GDM1 (cell line): ENCODE measurements around the gene MARCHF3.
"Not testable (repeated sequence)": the region's sequence is repeated elsewhere in the genome, so short reads cannot be mapped to it uniquely, and the experiment has no call there.

Source experiments
- DNase-seq: peaks from one replicate; lab custom pipeline; 2025; lab: John Stamatoyannopoulos, UW

The MARCHF3 gene

DNA sequence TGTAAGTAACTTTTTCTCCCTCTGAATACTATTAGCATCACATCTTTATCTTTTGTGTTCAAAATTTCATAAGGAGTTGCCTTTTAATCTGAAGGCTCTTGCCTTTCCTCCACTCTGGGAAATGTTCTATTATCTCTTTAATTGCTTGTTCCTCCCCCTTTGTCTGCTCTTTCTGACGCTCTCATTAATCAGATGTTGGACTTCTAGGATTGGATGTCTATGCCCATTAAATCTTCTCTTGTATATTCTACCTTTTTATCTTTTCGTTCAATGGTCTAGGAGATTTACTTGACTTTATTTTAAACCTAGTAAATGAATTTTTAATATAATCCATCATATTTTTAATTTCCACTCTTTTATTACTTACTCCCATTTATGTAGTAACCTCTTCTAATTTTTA is 76.7 kb downstream of the MARCHF3 start:
- DNase-seq = no peak

DNA sequence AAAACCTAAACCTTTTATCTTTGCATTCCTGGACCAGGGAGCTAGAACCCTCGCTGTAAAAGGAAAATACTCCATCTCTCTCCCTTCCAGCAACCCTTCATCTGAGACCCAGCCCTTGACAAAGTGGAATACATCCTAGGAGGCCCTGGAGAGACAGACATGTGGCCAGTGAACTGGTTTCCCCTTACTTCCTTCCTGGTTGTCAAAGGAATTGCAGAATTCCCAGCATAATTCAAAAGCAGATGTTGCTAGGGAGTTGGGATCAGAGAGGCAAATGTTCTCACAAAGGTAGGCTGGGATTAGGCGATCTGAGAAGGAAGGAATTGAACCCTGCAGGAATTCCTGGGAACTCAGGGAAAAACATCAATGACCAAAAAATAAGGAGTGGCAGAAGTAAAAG is 80.9 kb downstream of the MARCHF3 start:
- no peak for DNase-seq

DNA sequence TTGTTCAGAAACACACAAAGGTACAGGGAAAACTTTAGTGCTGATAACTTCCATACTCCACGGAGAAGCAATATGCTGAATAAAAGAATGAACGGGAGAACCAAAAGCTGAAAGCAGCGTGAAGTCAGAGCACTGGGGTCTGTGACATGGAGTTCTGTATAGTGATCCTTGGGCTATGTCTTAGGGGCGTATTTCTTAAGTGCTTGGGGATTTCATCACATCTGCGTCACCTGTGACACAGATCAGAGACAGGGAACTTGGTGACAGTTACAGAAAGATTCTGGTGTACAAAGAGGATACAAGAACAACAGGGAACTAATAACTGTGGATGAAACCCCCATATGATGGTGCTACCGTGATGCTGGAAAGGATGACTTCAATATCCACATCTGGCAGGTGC is 81.9 kb downstream of the MARCHF3 start:
- DNase-seq = no peak

DNA sequence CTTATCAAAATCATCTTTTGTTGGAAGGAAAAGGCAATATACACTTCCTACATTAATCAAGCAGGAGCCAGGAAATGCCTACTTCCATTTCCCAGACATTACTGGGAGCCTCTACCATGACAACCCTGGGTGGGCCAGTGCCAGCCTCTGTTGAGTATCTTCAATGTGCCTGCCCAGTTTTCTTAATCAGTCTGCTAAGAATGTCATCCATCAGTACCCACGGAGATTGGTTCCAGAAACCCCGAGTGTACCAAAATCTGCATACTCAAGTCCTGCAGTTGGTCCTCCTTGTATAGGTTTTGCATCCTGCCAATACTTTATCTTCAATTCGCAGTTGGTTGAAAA is 82.4 kb downstream of the MARCHF3 start:
- no peak for DNase-seq

DNA sequence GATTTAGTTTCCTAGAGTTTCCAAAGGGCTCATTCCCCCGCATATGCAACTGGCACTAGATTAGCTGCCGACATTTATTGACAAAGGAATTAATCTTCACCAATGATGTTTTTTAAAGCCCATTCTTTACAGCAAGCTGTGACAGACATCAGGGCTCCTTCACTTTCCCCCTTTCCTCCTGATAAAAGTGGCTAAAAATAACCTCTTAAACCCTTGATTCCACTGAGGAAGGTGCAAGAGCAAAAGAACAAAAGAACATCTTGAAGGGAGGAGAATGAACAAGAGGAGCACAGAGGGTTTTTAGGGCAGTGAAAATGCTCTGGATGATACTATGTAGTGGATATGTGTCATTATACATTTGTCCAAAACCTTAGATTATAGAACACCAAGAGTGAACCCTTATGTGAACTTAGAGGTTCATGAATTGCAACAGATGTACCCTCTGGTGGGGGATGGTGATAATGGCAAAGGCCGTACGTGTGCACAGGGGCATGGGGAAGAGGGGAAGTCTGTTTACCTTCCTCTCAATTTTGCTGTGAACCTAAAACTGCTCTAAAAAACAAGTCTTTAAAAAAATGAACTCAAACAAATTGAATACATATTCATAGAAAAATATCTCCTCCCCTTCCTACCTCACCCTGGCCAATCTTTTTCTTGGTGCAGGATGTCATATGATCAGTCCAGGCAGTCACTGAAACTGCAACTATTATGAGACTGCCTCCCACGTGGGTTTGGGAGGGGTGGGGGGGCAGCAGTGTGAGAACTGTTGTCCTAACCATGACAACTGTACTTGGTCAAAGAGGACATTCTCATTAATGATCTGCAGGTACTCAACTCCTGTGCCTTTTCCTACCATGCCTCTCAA is 83.0 kb downstream of the MARCHF3 start:
- DNase-seq = no peak

DNA sequence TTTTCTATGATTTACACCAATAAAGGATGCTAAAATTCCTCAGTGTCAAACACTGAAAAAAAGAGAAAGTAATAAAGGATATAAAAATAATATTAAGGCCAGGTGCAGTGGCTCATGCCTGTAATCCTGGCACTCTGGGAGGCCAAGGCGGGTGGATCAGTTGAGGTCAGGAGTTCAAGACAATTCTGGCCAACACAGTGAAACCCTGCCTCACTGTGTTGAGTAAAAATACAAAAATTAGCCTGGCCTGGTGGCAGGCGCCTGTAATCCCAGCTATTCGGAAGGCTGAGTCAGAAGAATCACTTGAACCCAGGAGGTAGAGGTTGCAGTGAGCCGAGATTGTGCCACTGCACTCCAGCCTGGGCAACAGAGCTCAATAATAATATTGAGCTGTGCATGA is 87.5 kb downstream of the MARCHF3 start:
- DNase-seq = not testable (repeated sequence)

DNA sequence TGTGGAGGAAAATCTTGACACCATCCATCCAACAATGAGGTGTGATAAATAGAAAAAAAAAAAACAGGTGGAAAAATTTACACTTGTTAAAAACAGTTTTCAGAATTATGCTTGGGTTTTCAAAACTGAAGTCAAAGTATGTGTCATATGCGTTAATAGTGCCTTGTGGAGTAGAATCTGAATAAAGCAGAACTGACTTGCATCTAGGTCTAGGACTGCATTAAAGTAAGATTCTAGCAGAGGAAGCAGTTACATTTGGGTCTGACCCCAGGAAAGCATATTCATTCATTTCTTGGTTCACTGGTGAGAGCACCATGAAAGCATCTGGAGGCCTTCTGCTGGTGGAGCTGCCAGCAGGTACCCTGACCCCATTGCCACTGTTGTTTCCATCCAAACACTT is 89.0 kb downstream of the MARCHF3 start:
- no peak for DNase-seq

DNA sequence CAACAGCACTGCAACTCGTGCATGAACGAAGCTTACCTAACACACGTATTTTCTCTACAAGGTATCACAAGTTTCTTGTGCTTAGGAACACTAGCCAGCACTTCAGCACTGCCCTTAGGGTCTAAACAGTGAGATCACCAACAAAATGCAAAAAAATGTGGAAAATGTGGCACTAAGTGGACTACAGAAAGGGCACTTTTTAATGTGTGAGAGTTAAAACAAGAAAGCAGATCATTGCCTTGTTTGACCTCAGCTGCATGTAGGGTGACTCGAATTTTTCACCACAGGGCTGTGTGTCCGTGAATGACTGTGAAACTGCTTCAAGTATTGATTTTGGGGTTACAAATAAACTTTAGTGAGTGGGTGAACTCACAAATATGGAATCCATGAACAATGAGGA is 90.5 kb downstream of the MARCHF3 start:
- DNase-seq = no peak

DNA sequence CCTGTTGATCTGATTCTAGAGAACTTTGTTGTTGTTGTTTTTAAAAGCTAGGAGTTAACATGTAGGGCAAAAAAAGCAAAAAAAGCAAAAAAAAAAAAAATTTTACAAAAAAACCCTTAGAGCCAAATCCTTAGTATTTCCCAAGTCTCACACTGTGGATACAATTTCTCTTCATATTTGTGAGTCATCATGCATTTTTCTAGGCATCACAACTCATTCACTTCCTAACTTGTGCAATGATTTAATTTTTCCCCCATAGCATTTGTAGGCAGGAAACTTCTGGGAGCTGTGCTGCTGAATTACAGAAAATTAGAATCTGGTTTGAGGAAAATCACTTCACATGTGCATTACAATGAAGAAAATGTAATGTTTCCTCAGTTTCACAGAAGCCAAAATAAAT is 91.9 kb downstream of the MARCHF3 start:
- no peak for DNase-seq

DNA sequence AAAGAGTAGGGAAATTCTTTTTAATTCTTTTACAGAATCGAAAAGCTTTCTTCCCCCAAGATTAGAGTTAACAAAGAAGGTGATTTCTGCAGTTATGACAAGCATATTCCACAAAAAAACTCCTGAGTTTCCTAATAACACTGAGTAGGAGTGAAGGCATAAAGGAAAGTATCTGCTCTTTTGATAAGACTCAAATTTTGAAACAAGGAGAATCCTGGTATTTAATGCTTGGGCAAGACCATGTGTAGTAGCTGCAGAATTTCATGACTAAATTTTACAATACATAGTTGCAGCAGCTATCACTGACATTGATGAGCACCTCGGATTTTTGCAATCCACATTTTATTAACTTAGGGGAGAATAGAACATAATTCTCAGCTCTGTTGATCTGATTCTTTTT is 92.6 kb downstream of the MARCHF3 start:
- DNase-seq = no peak

DNA sequence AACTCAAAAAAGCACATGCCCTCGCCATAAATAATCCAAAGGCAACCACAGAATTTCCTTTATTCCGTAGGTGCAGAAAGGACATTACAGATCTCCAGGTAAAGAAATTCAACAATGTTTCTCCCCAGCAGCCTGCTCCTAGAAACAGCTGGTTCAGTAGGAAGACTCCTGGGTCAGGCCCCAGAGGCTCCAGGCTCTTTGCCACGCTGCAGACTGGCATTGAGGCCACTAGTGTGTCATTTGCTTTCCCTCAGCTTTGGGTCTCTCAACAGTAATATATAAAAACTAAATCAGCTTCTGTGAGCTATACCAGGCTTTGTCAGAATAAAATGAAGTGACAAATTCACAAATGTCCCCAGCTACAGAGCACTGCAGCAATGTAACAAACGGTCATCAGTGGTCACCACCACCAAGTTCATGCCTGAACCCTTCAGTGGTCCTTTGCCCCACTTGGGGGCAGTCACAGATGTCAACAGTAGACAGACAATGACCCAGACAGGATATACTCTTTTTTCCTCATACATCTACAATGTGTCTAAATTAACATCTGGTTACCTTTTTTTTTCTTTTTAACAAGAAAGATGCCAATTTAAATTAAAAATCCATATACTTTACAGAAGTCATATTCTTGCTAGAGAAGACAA is 93.5 kb downstream of the MARCHF3 start:
- no peak for DNase-seq

DNA sequence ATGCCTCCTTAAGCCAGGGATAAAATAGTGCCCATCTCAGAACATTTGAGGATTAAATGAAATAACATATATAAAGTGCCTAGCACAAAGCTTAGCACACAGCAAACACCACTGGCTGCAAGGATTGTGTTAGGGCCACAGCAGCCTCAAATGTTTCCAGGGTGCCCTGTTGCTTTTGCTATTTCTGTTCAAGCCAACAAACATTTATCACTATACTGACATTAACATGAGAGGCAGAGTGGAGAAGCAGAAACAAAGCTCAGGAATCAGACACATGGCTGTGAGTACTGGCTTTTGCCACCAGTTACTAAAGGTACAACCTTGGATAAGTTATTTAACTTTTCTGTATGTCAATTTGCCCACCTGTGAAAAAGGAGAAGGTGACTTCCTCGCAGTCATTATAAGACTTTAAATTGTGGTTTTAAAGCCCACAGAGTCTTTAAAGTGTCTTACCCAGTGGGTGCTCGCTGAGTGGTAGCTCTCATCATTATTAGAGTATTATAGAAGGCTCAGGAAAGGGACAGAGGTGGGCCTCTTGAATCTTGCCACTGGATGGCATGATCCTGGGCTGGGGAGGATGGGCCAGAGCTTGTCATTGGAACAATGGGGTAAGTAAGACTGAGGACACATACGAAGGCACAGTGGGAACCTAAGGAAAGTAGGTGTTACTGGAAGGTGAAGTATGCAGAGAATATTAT is 98.2 kb downstream of the MARCHF3 start:
- no peak for DNase-seq

DNA sequence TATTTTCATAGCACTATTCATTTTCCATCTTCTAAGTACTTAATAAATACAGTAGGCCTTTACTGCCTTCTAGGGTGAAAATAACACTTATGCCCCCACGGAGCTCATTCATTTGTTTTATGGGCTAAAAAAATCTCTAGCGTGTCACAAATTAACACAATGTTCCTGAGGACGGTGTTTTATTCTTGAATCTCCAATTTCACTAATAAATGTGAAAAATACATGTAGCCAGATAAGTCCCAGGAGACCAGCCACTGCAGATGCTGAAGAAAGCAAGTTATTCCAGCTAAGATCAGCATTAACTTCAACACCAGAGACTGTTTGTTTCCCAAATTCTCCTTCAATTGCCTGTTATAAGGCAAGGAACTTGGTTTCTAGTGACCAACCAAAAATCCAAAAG is 102.3 kb downstream of the MARCHF3 start:
- no peak for DNase-seq

DNA sequence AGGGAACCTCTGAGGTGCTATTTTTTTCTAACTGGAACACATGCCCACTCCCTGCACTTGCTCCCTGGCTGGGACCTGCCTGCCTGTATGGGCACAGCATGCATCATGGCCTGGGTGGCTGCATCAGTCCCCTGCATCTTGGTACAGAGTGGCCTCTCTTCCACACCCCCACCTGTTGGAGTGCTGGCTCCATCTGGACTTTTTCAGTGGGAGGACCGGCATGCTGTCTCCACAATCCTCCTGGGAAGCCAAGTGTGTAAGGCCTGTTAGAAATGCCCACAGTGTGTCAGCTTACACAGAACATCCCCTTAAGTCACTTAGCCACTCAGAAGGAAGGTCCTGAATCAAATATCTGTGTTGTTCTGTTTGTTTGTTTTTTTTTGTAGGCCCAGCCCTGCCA is 102.9 kb downstream of the MARCHF3 start:
- no peak for DNase-seq

DNA sequence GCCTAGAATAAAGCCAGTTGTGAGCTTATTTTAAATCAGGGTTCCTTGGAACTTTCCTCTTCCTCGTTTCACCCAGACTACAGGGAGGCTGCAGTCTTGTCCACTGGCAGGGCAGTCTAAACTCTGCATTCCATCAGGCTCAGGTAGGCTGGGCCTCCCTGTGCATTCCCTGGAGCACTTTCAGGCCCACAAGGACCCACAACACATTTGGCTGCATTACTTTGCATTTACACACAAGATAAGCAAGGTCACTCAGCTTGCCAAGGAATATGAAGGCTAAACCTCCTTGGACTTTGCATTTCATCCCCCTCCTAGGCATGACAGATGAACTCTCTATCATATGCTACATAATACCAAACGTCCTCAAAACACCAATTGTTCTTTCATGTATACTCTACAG is 104.2 kb downstream of the MARCHF3 start:
- DNase-seq = no peak

DNA sequence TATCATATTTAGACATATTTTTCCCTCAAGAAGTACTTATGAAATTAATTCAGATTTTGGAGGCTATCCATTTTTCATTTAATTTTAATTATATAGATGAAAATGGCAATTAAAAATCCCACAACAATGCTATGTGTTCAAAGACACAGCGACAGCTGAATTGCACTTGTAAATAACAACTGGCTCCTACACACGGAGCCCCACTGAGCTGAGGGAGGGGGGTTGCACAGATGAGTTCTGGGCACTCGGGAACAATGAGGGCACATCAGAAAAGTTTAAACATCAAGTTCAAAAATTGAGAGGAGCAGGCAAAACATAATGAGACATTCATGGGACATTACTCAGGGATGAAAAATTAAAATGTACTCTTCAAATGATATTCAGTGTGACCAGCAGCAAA is 104.9 kb downstream of the MARCHF3 start:
- no peak for DNase-seq

DNA sequence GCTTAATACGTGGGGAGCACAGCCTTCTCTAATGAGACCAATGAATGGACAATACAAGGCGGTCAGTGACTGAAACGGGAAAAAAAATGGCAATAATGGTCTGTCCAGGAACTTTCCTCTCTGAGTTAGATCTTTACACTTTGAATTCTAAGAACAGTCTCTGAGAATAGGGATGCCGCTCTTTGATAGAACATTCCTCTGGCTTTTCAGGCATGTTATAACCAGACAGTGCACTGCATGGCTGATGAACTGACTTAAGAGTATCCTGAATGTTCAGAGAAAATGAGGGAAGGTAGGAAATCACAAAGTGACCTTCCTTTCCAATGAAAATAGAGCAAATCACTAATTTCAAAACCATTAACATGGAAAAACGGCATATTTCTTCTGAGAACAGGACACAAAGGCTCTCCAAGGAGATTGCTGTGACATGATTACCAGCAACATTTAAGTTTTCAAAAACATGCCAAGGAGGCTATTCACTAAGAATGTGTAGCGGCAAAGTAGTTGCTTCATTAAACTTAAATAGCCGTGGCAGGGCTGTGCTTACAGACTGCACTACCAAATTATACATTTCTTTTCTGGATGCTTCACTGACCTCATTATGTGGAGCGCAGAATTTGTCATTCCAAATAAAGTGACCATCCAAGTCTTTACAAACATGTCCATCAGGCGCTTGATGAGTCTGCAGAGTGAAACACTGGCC is 105.9 kb downstream of the MARCHF3 start:
- DNase-seq = no peak

DNA sequence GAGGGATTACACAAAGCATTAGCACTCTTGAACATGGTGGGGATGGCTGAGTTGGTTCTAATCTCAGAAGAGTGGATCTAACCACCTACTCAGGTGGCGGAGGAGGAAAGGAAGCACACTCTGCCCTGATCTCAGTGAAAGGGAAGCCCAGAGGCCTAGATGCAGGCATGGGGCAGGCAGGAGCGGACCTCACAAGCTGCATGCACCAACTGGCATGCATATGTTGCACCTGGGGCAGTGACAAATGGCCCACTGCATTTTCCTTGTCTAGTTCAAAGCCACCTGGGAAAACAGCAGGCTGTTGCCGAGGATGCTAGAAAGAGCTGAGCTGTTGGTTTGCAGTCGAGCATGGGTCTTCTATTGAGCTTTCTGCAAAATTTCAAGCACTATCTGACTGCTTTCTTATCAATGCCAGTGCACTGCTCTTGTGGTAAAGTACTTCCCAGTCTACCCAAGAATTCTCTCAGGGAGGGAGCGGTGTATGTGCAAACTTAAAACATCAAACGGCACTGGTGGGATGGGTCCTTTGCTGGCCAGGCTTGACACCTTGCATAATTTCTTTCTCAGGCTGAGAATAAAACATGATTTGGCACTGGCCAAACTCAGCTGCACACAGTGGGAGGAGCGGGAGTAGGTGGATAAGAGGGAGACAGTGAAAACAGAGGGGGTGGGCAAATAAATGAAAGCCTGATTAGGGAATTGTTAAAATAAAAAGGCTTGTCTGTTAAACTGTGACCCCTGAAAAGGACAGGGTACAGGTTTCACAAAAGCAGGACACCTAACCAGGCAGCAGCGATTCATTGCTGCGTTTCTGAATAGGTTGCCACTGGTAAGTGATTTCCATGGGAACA is 108.9 kb downstream of the MARCHF3 start:
- DNase-seq = no peak

DNA sequence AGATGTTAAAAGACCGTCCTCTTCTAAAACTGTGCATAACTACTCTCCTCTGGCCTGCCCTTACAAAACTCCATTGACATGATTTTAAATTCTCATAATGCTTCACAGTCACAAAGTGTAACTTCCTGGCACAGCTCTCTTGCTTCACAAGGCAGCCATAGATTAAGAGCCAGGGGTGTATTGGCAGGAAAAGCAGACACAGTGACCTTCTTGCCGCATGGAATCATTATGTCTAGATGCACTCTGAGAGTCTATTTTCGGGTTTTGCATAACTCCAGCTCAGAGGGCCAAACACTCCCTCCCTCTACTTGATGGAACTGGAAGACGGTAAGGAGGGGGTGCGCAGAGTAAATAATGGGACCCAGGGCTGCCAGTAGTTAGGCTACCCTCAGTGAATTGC is 110.1 kb downstream of the MARCHF3 start:
- DNase-seq = no peak

DNA sequence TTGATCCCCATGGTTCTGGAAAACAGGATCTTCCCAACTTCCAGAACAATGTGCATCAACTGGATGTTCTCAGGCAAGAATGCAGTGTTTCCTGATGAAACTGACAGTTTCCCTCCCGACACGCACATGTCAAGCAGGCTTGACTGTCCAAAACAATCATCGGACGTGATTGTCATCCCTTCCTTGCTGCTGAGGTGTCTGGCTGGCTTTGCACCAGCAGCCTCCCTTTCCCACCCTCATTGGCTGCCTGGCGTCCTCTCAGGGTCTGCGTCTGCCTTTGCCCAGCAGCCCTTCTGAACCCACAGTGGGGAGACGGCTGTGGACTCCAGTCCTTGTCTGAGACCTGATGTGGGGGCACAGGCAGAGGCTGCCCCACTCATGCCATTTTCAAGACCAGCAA is 110.8 kb downstream of the MARCHF3 start:
- DNase-seq = no peak

DNA sequence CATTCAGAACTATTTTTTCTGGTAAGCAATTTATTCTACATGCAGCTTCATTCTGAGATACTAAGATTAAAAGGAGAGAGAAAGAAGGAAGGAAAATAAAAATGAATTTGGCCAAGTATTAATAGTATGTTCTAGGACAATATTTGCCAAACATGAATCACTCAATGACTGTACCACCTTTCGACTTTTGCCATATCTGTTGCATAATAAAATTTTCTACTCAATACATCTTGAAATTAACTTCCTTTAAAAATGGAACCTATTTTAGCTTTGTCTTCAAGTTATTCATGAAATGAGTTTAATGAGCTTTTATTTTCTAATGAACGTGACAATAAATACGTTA is 111.8 kb downstream of the MARCHF3 start:
- DNase-seq = no peak
